HepG2 (cell line): ENCODE data around the gene EPHA6. TPM values are rescaled to one million over a fixed set of nuclear protein-coding genes. Genes with fewer than 3 reads are reported as not detected.

Source experiments
- ATAC-seq: fragments of 200-7000 bp; cut with Tn5 transposase; 3 replicates; pipeline ENCODE4 v1.9.1; 2020; ENCODE audit warnings: mild to moderate bottlenecking, moderate library complexity
- BruUV-seq: library from RNA; stranded (reverse); fragments of 400-500 nt; replicated peaks from 2 replicates; lab custom pipeline; 2021; lab: Mats Ljungman, UMichigan
- CTCF ChIA-PET: fragments of 300-600 bp; formaldehyde crosslinking; extraction: SDS; loops from one replicate; lab custom pipeline; 2021; ENCODE audit warnings: low total read pairs, inconsistent platforms, low intra/inter-chr PET ratio; lab: Yijun Ruan, JAX
- POLR2A ChIA-PET: fragments of 350-600 bp; sonication (Branson Sonifier 250); formaldehyde crosslinking; loops from one replicate; lab custom pipeline; 2020; ENCODE audit warnings: antibody characterized with exemption, inconsistent platforms; lab: Yijun Ruan, JAX
- DNase-seq: peaks from one replicate; pipeline ENCODE4 v3.0.0-alpha.2; 2015; ENCODE audit warnings: low spot score
- FAIRE-seq: peaks from 3 replicates; lab custom pipeline; 2011; peaks lifted over from hg19 to GRCh38; lab: Jason Lieb, UNC
- H2AFZ ChIP-seq: one replicate; pipeline ENCODE4 v1.6.1; 2011; ENCODE audit warnings: low read length, inconsistent platforms
- H3K27ac ChIP-seq: fragments of 300-600 bp; 3 replicates; pipeline ENCODE4 v1.8.0; 2011; ENCODE audit warnings: mixed run types, mild to moderate bottlenecking, mixed read lengths, low read length, inconsistent platforms; ENCODE audit not compliant: insufficient read depth; ENCODE audit errors: extremely low read length
- H3K27me3 ChIP-seq, 2 experiments: fragments of 200-600 bp in 1 of 2; 2 replicates in 1 of 2; 3 replicates in 1 of 2; pipeline versions ENCODE4 v1.6.0 to v1.8.0; 2011; ENCODE audit warnings: low read length in 2 of 2, mild to moderate bottlenecking in 2 of 2, moderate library complexity in 2 of 2, inconsistent platforms in 1 of 2; ENCODE audit not compliant: insufficient read depth in 2 of 2, control insufficient read depth in 1 of 2
- H3K36me3 ChIP-seq, 2 experiments: fragments of 200-600 bp in 1 of 2; replicated peaks in 1 of 2; 2 replicates in 1 of 2; 3 replicates in 1 of 2; pipeline versions ENCODE4 v1.5.1 to v1.8.0; 2011; ENCODE audit warnings: low read length in 2 of 2, inconsistent platforms in 1 of 2; ENCODE audit not compliant: insufficient read depth in 2 of 2, control insufficient read depth in 1 of 2
- H3K4me1 ChIP-seq: 2 replicates; pipeline ENCODE4 v1.5.1; 2012; ENCODE audit warnings: low read length, inconsistent platforms; ENCODE audit not compliant: insufficient read depth
- H3K4me2 ChIP-seq: 2 replicates; pipeline ENCODE4 v1.6.0; 2011; ENCODE audit warnings: low read depth, low read length, inconsistent platforms
- H3K4me3 ChIP-seq, 3 experiments: fragments of 200-600 bp in 1 of 3; sonication (generic), shearing (Covaris generic) in 1 of 3; replicated peaks in 1 of 3; 2 replicates each; pipeline ENCODE4 v1.5.1; 2011 to 2016; ENCODE audit warnings: low read length in 3 of 3, inconsistent platforms in 2 of 3, low read depth in 2 of 3, mild to moderate bottlenecking in 2 of 3, control low read depth in 1 of 3, mixed read lengths in 1 of 3; ENCODE audit not compliant: insufficient read depth in 1 of 3
- H3K79me2 ChIP-seq: one replicate; pipeline ENCODE4 v1.6.1; 2011; ENCODE audit warnings: low read length, inconsistent platforms; ENCODE audit not compliant: insufficient read depth
- H3K9ac ChIP-seq: 2 replicates; pipeline ENCODE4 v1.6.0; 2011; ENCODE audit warnings: mild to moderate bottlenecking, low read depth, low read length, inconsistent platforms; ENCODE audit not compliant: insufficient read depth
- H3K9me3 ChIP-seq: 2 replicates; pipeline ENCODE4 v1.5.1; 2012; ENCODE audit warnings: mild to moderate bottlenecking, low read length
- H4K20me1 ChIP-seq: 2 replicates; pipeline ENCODE4 v1.6.0; 2011; ENCODE audit warnings: inconsistent platforms, mild to moderate bottlenecking, low read length, moderate library complexity; ENCODE audit not compliant: insufficient read depth
- GABPA ChIP-seq, 2 experiments: IDR thresholded peaks; 2 replicates each; pipeline ENCODE4 v1.6.1; 2011 to 2016; ENCODE audit warnings: low read depth in 2 of 2, low read length in 1 of 2, missing biosample characterization in 1 of 2, missing genetic modification characterization in 1 of 2
- HNF1A ChIP-seq, 2 experiments: sonication (generic) in 1 of 2; formaldehyde crosslinking in 1 of 2; IDR thresholded peaks; 2 replicates each; pipeline versions ENCODE4 v1.4.0 to v1.6.1; 2016 to 2020; ENCODE audit warnings: borderline replicate concordance in 1 of 2, low read depth in 1 of 2, mild to moderate bottlenecking in 1 of 2, missing genetic modification reagents in 1 of 2
- PHB2 ChIP-seq: fragments of 450-650 bp; IDR thresholded peaks from 2 replicates; pipeline ENCODE4 v1.6.1; 2018; ENCODE audit not compliant: partially characterized antibody
- PRDM15 ChIP-seq: sonication (generic); formaldehyde crosslinking; IDR thresholded peaks from 2 replicates; pipeline ENCODE4 v1.4.0; 2020; ENCODE audit warnings: missing genetic modification reagents
- RBM39 ChIP-seq: fragments of 200-400 bp; formaldehyde crosslinking; IDR thresholded peaks from one replicate; pipeline ENCODE4 v1.6.1; 2018; ENCODE audit warnings: antibody characterized with exemption, mild to moderate bottlenecking, low read depth, low read length; ENCODE audit not compliant: poor library complexity, severe bottlenecking
- SIN3A ChIP-seq: IDR thresholded peaks from 2 replicates; pipeline ENCODE4 v1.6.1; 2011; ENCODE audit warnings: low read depth, mild to moderate bottlenecking, control low read depth, low read length, borderline replicate concordance
- ZBTB2 ChIP-seq: sonication (generic); formaldehyde crosslinking; IDR thresholded peaks from 2 replicates; pipeline ENCODE4 v1.8.0; 2022; ENCODE audit warnings: low read depth, missing genetic modification reagents
- ZFP36L1 ChIP-seq: sonication (generic); formaldehyde crosslinking; IDR thresholded peaks from 2 replicates; pipeline ENCODE4 v1.8.0; 2022; ENCODE audit warnings: mild to moderate bottlenecking, missing genetic modification reagents, moderate library complexity
- ZNF484 ChIP-seq: sonication (generic); formaldehyde crosslinking; IDR thresholded peaks from 2 replicates; pipeline ENCODE4 v1.5.1; 2020; ENCODE audit warnings: mild to moderate bottlenecking, low read depth, missing genetic modification reagents, borderline replicate concordance
- ZNF605 ChIP-seq: sonication (generic); formaldehyde crosslinking; IDR thresholded peaks from 2 replicates; pipeline ENCODE4 v1.8.0; 2022; ENCODE audit warnings: mild to moderate bottlenecking, missing genetic modification reagents
- ZNF709 ChIP-seq: sonication (generic); formaldehyde crosslinking; IDR thresholded peaks from 2 replicates; pipeline ENCODE4 v1.5.0; 2020; ENCODE audit warnings: mild to moderate bottlenecking, missing genetic modification reagents
- WGBS: methylation state at CpG from one replicate; pipeline ENCODE4 v1.1.6; 2017; ENCODE audit warnings: low lambda C conversion rate; 5-methylcytosine and 5-hydroxymethylcytosine counted together
- in situ Hi-C: cut with HindIII; loops from 2 replicates; pipeline ENCODE4 v1.10.0; 2017; ENCODE audit warnings: low pct_unique_long_range_greater_than_20kb; ENCODE audit not compliant: extremely low pct_ligation_motif_present
- intact Hi-C: fragments of 100-400 bp; cut with micrococcal nuclease; formaldehyde crosslinking; loops from one replicate; pipeline ENCODE4 v1.10.0; 2022; ENCODE audit not compliant: unreplicated experiment
- polyA plus RNA-seq, 8 experiments: library from polyadenylated mRNA; depleted of rRNA in 3 of 8; stranded (reverse) in 7 of 8; unstranded in 1 of 8; fragments of >200 nt; fragmentation: Illumina TruSeq in 4 of 8; extraction: Trizol in 4 of 8; gene quantifications; 2 replicates each; pipeline versions ENCODE4 v1.2.1 to v1.2.3, GENCODE V29; 2011 to 2016; ENCODE audit warnings: low read depth in 4 of 8, missing spikeins in 1 of 8, mixed read lengths in 1 of 8; ENCODE audit not compliant: insufficient read depth in 1 of 8
- total RNA-seq, 5 experiments: library from RNA; depleted of rRNA; stranded (reverse); fragments of >200 nt; fragmentation: Illumina TruSeq; extraction: Trizol; gene quantifications; 2 replicates each; pipeline ENCODE4 v1.2.3, GENCODE V29; 2016; ENCODE audit warnings: low read depth in 1 of 5

The EPHA6 gene
- total and polyA plus RNA-seq, 2 of the 13 experiments (the other 11 are each of a cell fraction or from before 2014, with no cell fraction given): not detected

GRCh38 chr3:97059168-97059567 is 244.8 kb downstream of the EPHA6 start:
- ChIA-PET POLR2A (no interaction called here), CTCF (no interaction called here)
- no peaks in the 10 kb centered on the region for H4K20me1 ChIP-seq
- no peak overlapping the region for H2AFZ ChIP-seq
- ATAC-seq (no peak), FAIRE-seq (no peak), DNase-seq (no peak)
- H3K4me1 ChIP-seq: no peaks in the 10 kb centered on the region
- H3K9me3 ChIP-seq: no peaks in the 10 kb centered on the region; the same call in 1 of the 2 replicates
- H3K27me3 ChIP-seq: no peaks in the 10 kb centered on the region; a peak in 1 of 5 replicates
- no peak overlapping the region for H3K9ac ChIP-seq
- H3K4me2 ChIP-seq: no peak overlapping the region
- in situ Hi-C loops (no loop called here), intact Hi-C loops (no loop called here)
- WGBS: 4% methylated on average over 1 of the region's 1 CpG
- H3K79me2 ChIP-seq: no peaks in the 10 kb centered on the region
- no peak overlapping the region for H3K4me3 ChIP-seq
- no peak overlapping the region for H3K27ac ChIP-seq
- no peaks in the 10 kb centered on the region for H3K36me3 ChIP-seq
- BruUV-seq: no TSS peak
- no peak for TF ChIP-seq PHB2
- TF ChIP-seq SIN3A: no peak
- no peak for TF ChIP-seq ZNF709 (CRISPR knock-in tag)
- TF ChIP-seq RBM39: no peak
- TF ChIP-seq ZNF484 (CRISPR knock-in tag): no peak
- no peak for TF ChIP-seq ZBTB2 (CRISPR knock-in tag)
- no peak for TF ChIP-seq ZNF605 (CRISPR knock-in tag)
- TF ChIP-seq PRDM15 (CRISPR knock-in tag): no peak
- no peak for TF ChIP-seq ZFP36L1 (CRISPR knock-in tag)
- no peak for TF ChIP-seq GABPA (IDR thresholded peaks at IDR 0.05; ENCODE audit: low read depth, low read length)
- TF ChIP-seq GABPA (CRISPR knock-in tag; IDR thresholded peaks at IDR 0.05; ENCODE audit: low read depth): no peak
- no peak for TF ChIP-seq HNF1A (IDR thresholded peaks at IDR 0.05; ENCODE audit: low read depth)
- no peak for TF ChIP-seq HNF1A (CRISPR knock-in tag; IDR thresholded peaks at IDR 0.05; ENCODE audit: borderline replicate concordance)
- TF ChIP-seq, all 625 proteins: peak for 0
